Measurements from ENCODE around the gene C17orf75. TPM values are rescaled to one million over a fixed set of nuclear protein-coding genes. Genes with fewer than 3 reads are reported as not detected.
A peak's percentile ranks its signal among the peaks of the same experiment; 100 is the strongest.
"Not testable (repeated sequence)": the region's sequence is repeated elsewhere in the genome, so short reads cannot be mapped to it uniquely, and the experiment has no call there.

Gene C17orf75
- total and polyA plus RNA-seq, 5 donors from 2014 or later = 6.3 to 11.8 (median 9.5) TPM

- peak overlapping the region; percentile 69 for H3K4me3 ChIP-seq (ENCODE audit: low read depth, low read length)
- Mint-ChIP-seq H3K36me3 (peaks cover 37% of the 10 kb centered on the region), H3K4me1 (peaks cover 20 to 69% (median 39%) of the 10 kb centered on the region in 4 donors), H3K4me3 (peak overlapping the region; percentile 92 to 99 (median 99))
- not testable (repeated sequence) for ATAC-seq (ENCODE audit: low read depth in 2 of 2); H3K27ac ChIP-seq (ENCODE audit: insufficient read depth, low read length, poor library complexity, severe bottlenecking); H3K27me3 Mint-ChIP-seq; H3K27ac Mint-ChIP-seq; H3K27me3 ChIP-seq (ENCODE audit: control insufficient read depth, insufficient read depth, low read length); DNase-seq; H3K9me3 Mint-ChIP-seq; H3K9me3 ChIP-seq (ENCODE audit: control insufficient read depth in 2 of 2, low read length in 2 of 2)
- peaks cover 59% of the 10 kb centered on the region for H3K4me1 ChIP-seq (ENCODE audit: control insufficient read depth, insufficient read depth, low read length, poor library complexity, severe bottlenecking)
- H3K36me3 ChIP-seq (ENCODE audit: control insufficient read depth, insufficient read depth, low read length) = peaks cover 46% of the 10 kb centered on the region
These were observed 10.8 kb upstream of the C17orf75 start for GRCh38 chr17:32352734-32353133.

- Histone ChIP-seq H3K27ac (ENCODE audit: insufficient read depth, low read length, poor library complexity, severe bottlenecking) (peak overlapping the region; percentile 99), H3K27me3 (ENCODE audit: control insufficient read depth, insufficient read depth, low read length) (no peaks in the 10 kb centered on the region), H3K4me1 (ENCODE audit: control insufficient read depth, insufficient read depth, low read length, poor library complexity, severe bottlenecking) (peaks cover 47% of the 10 kb centered on the region), H3K4me3 (ENCODE audit: low read depth, low read length) (peak overlapping the region; percentile 99), H3K9me3 (ENCODE audit: control insufficient read depth in 2 of 2, low read length in 2 of 2) (no peaks in the 10 kb centered on the region), H3K36me3 (ENCODE audit: control insufficient read depth, insufficient read depth, low read length) (peaks cover 31% of the 10 kb centered on the region)
- peaks cover 33% of the 10 kb centered on the region for H3K36me3 Mint-ChIP-seq
- H3K4me1 Mint-ChIP-seq = peaks cover 15 to 57% (median 29%) of the 10 kb centered on the region in 4 donors
- H3K27ac Mint-ChIP-seq = peak overlapping the region; percentile 99 to 100 (median 100)
- H3K27me3 Mint-ChIP-seq = peaks cover 4% of the 10 kb centered on the region
- peaks cover 0 to 3% (median 0%) of the 10 kb centered on the region in 7 donors for H3K9me3 Mint-ChIP-seq
- DNase-seq (peak; percentile 55 to 78 (median 58)), ATAC-seq (ENCODE audit: low read depth in 2 of 2) (peak in 1 of 2 donors; percentile 17)
- peak overlapping the region; percentile 92 to 99 (median 99) for H3K4me3 Mint-ChIP-seq
These were observed 8.9 kb upstream of the C17orf75 start for GRCh38 chr17:32350666-32351418.

- DNase-seq (peak; percentile 92 to 98 (median 95)), ATAC-seq (ENCODE audit: low read depth in 2 of 2) (peak; percentile 99 to 100)
- H3K9me3 Mint-ChIP-seq = peaks cover 0 to 3% (median 0%) of the 10 kb centered on the region in 7 donors
- peaks cover 4% of the 10 kb centered on the region for H3K27me3 Mint-ChIP-seq
- Histone ChIP-seq H3K4me3 (ENCODE audit: low read depth, low read length) (peak within 1 kb of the TSS; percentile 99), H3K9me3 (ENCODE audit: control insufficient read depth in 2 of 2, low read length in 2 of 2) (no peaks in the 10 kb centered on the region), H3K27ac (ENCODE audit: insufficient read depth, low read length, poor library complexity, severe bottlenecking) (peak within 1 kb of the TSS; percentile 99), H3K4me1 (ENCODE audit: control insufficient read depth, insufficient read depth, low read length, poor library complexity, severe bottlenecking) (peaks cover 40% of the 10 kb centered on the region), H3K36me3 (ENCODE audit: control insufficient read depth, insufficient read depth, low read length) (peaks cover 25% of the 10 kb centered on the region), H3K27me3 (ENCODE audit: control insufficient read depth, insufficient read depth, low read length) (no peaks in the 10 kb centered on the region)
- H3K36me3 Mint-ChIP-seq = peaks cover 25% of the 10 kb centered on the region
- peak within 1 kb of the TSS; percentile 99 to 100 (median 100) for H3K27ac Mint-ChIP-seq
- peak within 1 kb of the TSS; percentile 92 to 99 (median 99) for H3K4me3 Mint-ChIP-seq
- peaks cover 7 to 49% (median 22%) of the 10 kb centered on the region in 4 donors for H3K4me1 Mint-ChIP-seq
These were observed 8.1 kb upstream of the C17orf75 start, which contains the start of gene ZNF207 for GRCh38 chr17:32349854-32350665. Gene ZNF207 (plus strand): TSS chr17:32350157. CDS start chr17:32350286, 129 bp downstream.

- DNase-seq (no peak), ATAC-seq (ENCODE audit: low read depth in 2 of 2) (no peak)
- peaks cover 0 to 3% (median 0%) of the 10 kb centered on the region in 7 donors for H3K9me3 Mint-ChIP-seq
- H3K27ac Mint-ChIP-seq = peak overlapping the region; percentile 99 to 100 (median 100)
- peaks cover 4 to 43% (median 19%) of the 10 kb centered on the region in 4 donors for H3K4me1 Mint-ChIP-seq
- H3K36me3 ChIP-seq (ENCODE audit: control insufficient read depth, insufficient read depth, low read length) = peaks cover 19% of the 10 kb centered on the region
- peak overlapping the region; percentile 99 for H3K4me3 ChIP-seq (ENCODE audit: low read depth, low read length)
- H3K27me3 ChIP-seq (ENCODE audit: control insufficient read depth, insufficient read depth, low read length) = no peaks in the 10 kb centered on the region
- H3K27ac ChIP-seq (ENCODE audit: insufficient read depth, low read length, poor library complexity, severe bottlenecking) = peak overlapping the region; percentile 99
- peaks cover 21% of the 10 kb centered on the region for H3K36me3 Mint-ChIP-seq
- H3K4me1 ChIP-seq (ENCODE audit: control insufficient read depth, insufficient read depth, low read length, poor library complexity, severe bottlenecking) = peaks cover 34% of the 10 kb centered on the region
- peaks cover 4% of the 10 kb centered on the region for H3K27me3 Mint-ChIP-seq
- H3K9me3 ChIP-seq (ENCODE audit: control insufficient read depth in 2 of 2, low read length in 2 of 2) = no peaks in the 10 kb centered on the region
- H3K4me3 Mint-ChIP-seq = peak overlapping the region; percentile 92 to 99 (median 99)
These were observed 7.5 kb upstream of the C17orf75 start for GRCh38 chr17:32349503-32349853.

- Mint-ChIP-seq H3K27ac (peak overlapping the region in 2 of 3 donors; percentile 65 to 99), H3K36me3 (peaks cover 16% of the 10 kb centered on the region)
These were observed 6.5 kb upstream of the C17orf75 start for GRCh38 chr17:32348483-32348800.

GRCh38 chr17:32345951-32346600 is 4.1 kb upstream of the C17orf75 start:
- no peaks in the 10 kb centered on the region for H3K9me3 ChIP-seq (ENCODE audit: control insufficient read depth in 2 of 2, low read length in 2 of 2)
- H3K27ac ChIP-seq (ENCODE audit: insufficient read depth, low read length, poor library complexity, severe bottlenecking) = no peak overlapping the region
- peaks cover 11% of the 10 kb centered on the region for H3K36me3 Mint-ChIP-seq
- DNase-seq (no peak), ATAC-seq (ENCODE audit: low read depth in 2 of 2) (no peak)
- H3K27me3 Mint-ChIP-seq = peaks cover 4% of the 10 kb centered on the region
- peaks cover 16% of the 10 kb centered on the region for H3K4me1 ChIP-seq (ENCODE audit: control insufficient read depth, insufficient read depth, low read length, poor library complexity, severe bottlenecking)
- H3K27ac Mint-ChIP-seq = no peak overlapping the region
- peaks cover 0 to 3% (median 0%) of the 10 kb centered on the region in 7 donors for H3K9me3 Mint-ChIP-seq
- H3K36me3 ChIP-seq (ENCODE audit: control insufficient read depth, insufficient read depth, low read length) = no peaks in the 10 kb centered on the region
- no peaks in the 10 kb centered on the region for H3K27me3 ChIP-seq (ENCODE audit: control insufficient read depth, insufficient read depth, low read length)
- peaks cover 7 to 32% (median 15%) of the 10 kb centered on the region in 4 donors for H3K4me1 Mint-ChIP-seq
- no peak overlapping the region for H3K4me3 ChIP-seq (ENCODE audit: low read depth, low read length)
- peak overlapping the region in 1 of 4 donors; percentile 40 for H3K4me3 Mint-ChIP-seq

More at GRCh38 chr17:32348483-32348800, 6.5 kb upstream of the C17orf75 start:
- Mint-ChIP-seq H3K27me3 (peaks cover 4% of the 10 kb centered on the region), H3K4me1 (peaks cover 4 to 37% (median 13%) of the 10 kb centered on the region in 4 donors), H3K4me3 (peak overlapping the region; percentile 54 to 99 (median 81)), H3K9me3 (peaks cover 0 to 3% (median 0%) of the 10 kb centered on the region in 7 donors)
- Histone ChIP-seq H3K27ac (ENCODE audit: insufficient read depth, low read length, poor library complexity, severe bottlenecking) (no peak overlapping the region), H3K36me3 (ENCODE audit: control insufficient read depth, insufficient read depth, low read length) (peaks cover 12% of the 10 kb centered on the region), H3K4me3 (ENCODE audit: low read depth, low read length) (no peak overlapping the region), H3K4me1 (ENCODE audit: control insufficient read depth, insufficient read depth, low read length, poor library complexity, severe bottlenecking) (peaks cover 25% of the 10 kb centered on the region), H3K9me3 (ENCODE audit: control insufficient read depth in 2 of 2, low read length in 2 of 2) (no peaks in the 10 kb centered on the region), H3K27me3 (ENCODE audit: control insufficient read depth, insufficient read depth, low read length) (no peaks in the 10 kb centered on the region)
- no peak for ATAC-seq (ENCODE audit: low read depth in 2 of 2)
- DNase-seq = no peak

- H3K4me1 Mint-ChIP-seq = peaks cover 3 to 25% (median 14%) of the 10 kb centered on the region in 4 donors
- peak overlapping the region; percentile 88 for H3K4me3 ChIP-seq (ENCODE audit: low read depth, low read length)
These were observed 791 bp upstream of the C17orf75 start for GRCh38 chr17:32342603-32343325.

More at GRCh38 chr17:32342603-32343325, 791 bp upstream of the C17orf75 start:
- peak overlapping the region; percentile 88 to 99 (median 94) for H3K4me3 Mint-ChIP-seq
- Histone ChIP-seq H3K27me3 (ENCODE audit: control insufficient read depth, insufficient read depth, low read length) (no peaks in the 10 kb centered on the region), H3K4me1 (ENCODE audit: control insufficient read depth, insufficient read depth, low read length, poor library complexity, severe bottlenecking) (peaks cover 15% of the 10 kb centered on the region), H3K36me3 (ENCODE audit: control insufficient read depth, insufficient read depth, low read length) (peaks cover 2% of the 10 kb centered on the region), H3K9me3 (ENCODE audit: control insufficient read depth in 2 of 2, low read length in 2 of 2) (no peaks in the 10 kb centered on the region), H3K27ac (ENCODE audit: insufficient read depth, low read length, poor library complexity, severe bottlenecking) (peak overlapping the region; percentile 82)
- DNase-seq (no peak), ATAC-seq (ENCODE audit: low read depth in 2 of 2) (no peak)
- peaks cover 10% of the 10 kb centered on the region for H3K36me3 Mint-ChIP-seq
- H3K27ac Mint-ChIP-seq = peak overlapping the region; percentile 70 to 95 (median 91)
- no peaks in the 10 kb centered on the region for H3K9me3 Mint-ChIP-seq
- H3K27me3 Mint-ChIP-seq = no peaks in the 10 kb centered on the region
